Measurements from ENCODE around the gene ADGRG2. TPM values are rescaled to one million over a fixed set of nuclear protein-coding genes. Genes with fewer than 3 reads are reported as not detected.

Gene ADGRG2
- total and polyA plus RNA-seq, 2 of the 13 experiments (the other 11 are each of a cell fraction or from before 2014, with no cell fraction given), result not detected

- TF ChIP-seq HBP1 (CRISPR knock-in tag; IDR thresholded peaks at IDR 0.05; ENCODE audit: low read depth), result no peak
- TF ChIP-seq, protein P1, sequence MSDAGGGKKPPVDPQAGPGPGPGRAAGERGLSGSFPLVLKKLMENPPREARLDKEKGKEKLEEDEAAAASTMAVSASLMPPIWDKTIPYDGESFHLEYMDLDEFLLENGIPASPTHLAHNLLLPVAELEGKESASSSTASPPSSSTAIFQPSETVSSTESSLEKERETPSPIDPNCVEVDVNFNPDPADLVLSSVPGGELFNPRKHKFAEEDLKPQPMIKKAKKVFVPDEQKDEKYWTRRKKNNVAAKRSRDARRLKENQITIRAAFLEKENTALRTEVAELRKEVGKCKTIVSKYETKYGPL (CRISPR knock-in tag; IDR thresholded peaks at IDR 0.05), result no peak
- TF ChIP-seq, protein P2, sequence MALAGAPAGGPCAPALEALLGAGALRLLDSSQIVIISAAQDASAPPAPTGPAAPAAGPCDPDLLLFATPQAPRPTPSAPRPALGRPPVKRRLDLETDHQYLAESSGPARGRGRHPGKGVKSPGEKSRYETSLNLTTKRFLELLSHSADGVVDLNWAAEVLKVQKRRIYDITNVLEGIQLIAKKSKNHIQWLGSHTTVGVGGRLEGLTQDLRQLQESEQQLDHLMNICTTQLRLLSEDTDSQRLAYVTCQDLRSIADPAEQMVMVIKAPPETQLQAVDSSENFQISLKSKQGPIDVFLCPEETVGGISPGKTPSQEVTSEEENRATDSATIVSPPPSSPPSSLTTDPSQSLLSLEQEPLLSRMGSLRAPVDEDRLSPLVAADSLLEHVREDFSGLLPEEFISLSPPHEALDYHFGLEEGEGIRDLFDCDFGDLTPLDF (CRISPR knock-in tag; IDR thresholded peaks at IDR 0.05), result no peak
Measured at GRCh38 chrX:18994713-18995112, 127.6 kb downstream of the ADGRG2 start (continued).

GRCh38 chrX:18992829-18993228 is 129.4 kb downstream of the ADGRG2 start:
- in situ Hi-C loops (cut with HindIII; ENCODE audit: extremely low pct_ligation_motif_present, low pct_unique_long_range_greater_than_20kb) (no loop called here), intact Hi-C loops (cut with micrococcal nuclease; ENCODE audit: unreplicated experiment) (no loop called here)
- Histone ChIP-seq H3K79me2 (ENCODE audit: insufficient read depth, low read length) (no peaks in the 10 kb centered on the region), H4K20me1 (ENCODE audit: insufficient read depth, low read length) (no peaks in the 10 kb centered on the region), H3K4me1 (ENCODE audit: insufficient read depth, low read length) (peaks cover 7% of the 10 kb centered on the region), H3K27ac (ENCODE audit: extremely low read length, insufficient read depth, low read length) (no peak overlapping the region), H3K4me3 (replicated peaks in 1 of 3; ENCODE audit: insufficient read depth in 1 of 3, low read depth in 2 of 3, low read length in 3 of 3) (no peak overlapping the region), H3K36me3 (replicated peaks in 1 of 2; ENCODE audit: control insufficient read depth in 1 of 2, insufficient read depth in 2 of 2, low read length in 2 of 2) (peaks cover 0 to 3% of the 10 kb centered on the region in 2 experiments; a peak in 1 of 5 replicates), H3K4me2 (ENCODE audit: low read depth, low read length) (no peak overlapping the region), H3K9me3 (ENCODE audit: low read length) (no peaks in the 10 kb centered on the region), H3K27me3 (ENCODE audit: control insufficient read depth in 1 of 2, insufficient read depth in 2 of 2, low read length in 2 of 2) (no peaks in the 10 kb centered on the region), H2AFZ (ENCODE audit: low read length) (no peak overlapping the region), H3K9ac (ENCODE audit: insufficient read depth, low read depth, low read length) (no peak overlapping the region)
- 91% methylated on average over 5 of the region's 7 CpGs for WGBS (ENCODE audit: low lambda C conversion rate)
- ChIA-PET POLR2A (interaction anchor here (1.0 kb wide), 1 partner anchor 9 kb away, joined by 4 read pairs; the partner anchor contains the start of gene PHKA2), CTCF (ENCODE audit: low intra/inter-chr PET ratio, low total read pairs) (no interaction called here)
- BruUV-seq (replicated peaks), result no TSS peak
- FAIRE-seq (no peak), ATAC-seq (no peak), DNase-seq (ENCODE audit: low spot score) (no peak)
- TF ChIP-seq ZFP62 (CRISPR knock-in tag; IDR thresholded peaks at IDR 0.05) (no peak), SSRP1 (CRISPR knock-in tag; IDR thresholded peaks at IDR 0.05) (no peak), SMAD3 (CRISPR knock-in tag; IDR thresholded peaks at IDR 0.05) (no peak)
- TF ChIP-seq, protein P3, sequence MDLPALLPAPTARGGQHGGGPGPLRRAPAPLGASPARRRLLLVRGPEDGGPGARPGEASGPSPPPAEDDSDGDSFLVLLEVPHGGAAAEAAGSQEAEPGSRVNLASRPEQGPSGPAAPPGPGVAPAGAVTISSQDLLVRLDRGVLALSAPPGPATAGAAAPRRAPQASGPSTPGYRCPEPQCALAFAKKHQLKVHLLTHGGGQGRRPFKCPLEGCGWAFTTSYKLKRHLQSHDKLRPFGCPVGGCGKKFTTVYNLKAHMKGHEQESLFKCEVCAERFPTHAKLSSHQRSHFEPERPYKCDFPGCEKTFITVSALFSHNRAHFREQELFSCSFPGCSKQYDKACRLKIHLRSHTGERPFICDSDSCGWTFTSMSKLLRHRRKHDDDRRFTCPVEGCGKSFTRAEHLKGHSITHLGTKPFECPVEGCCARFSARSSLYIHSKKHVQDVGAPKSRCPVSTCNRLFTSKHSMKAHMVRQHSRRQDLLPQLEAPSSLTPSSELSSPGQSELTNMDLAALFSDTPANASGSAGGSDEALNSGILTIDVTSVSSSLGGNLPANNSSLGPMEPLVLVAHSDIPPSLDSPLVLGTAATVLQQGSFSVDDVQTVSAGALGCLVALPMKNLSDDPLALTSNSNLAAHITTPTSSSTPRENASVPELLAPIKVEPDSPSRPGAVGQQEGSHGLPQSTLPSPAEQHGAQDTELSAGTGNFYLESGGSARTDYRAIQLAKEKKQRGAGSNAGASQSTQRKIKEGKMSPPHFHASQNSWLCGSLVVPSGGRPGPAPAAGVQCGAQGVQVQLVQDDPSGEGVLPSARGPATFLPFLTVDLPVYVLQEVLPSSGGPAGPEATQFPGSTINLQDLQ (CRISPR knock-in tag; IDR thresholded peaks at IDR 0.05), result no peak

Measured in HepG2 (cell line).